ENCODE data around the gene EPS8L1. TPM values are rescaled to one million over a fixed set of nuclear protein-coding genes. Genes with fewer than 3 reads are reported as not detected.
"Not testable (repeated sequence)": the region's sequence is repeated elsewhere in the genome, so short reads cannot be mapped to it uniquely, and the experiment has no call there.

The EPS8L1 gene
- 1 to 10 TPM in 5 of 10 donors, under 1 TPM in 4, not detected in 1; 0.53 to 2.7 (median 1.1) TPM for total RNA-seq
- polyA plus RNA-seq: 1 to 10 TPM; 3.7 to 7.9 TPM
- long read RNA-seq, donor 1, partial matches to known transcripts: 0 of 2 reads
- long read RNA-seq, donor 1, other reads (novel, unspliced or antisense): 0 of 2 reads
- long read RNA-seq, donor 2, partial matches to known transcripts: 0 of 2 reads
- long read RNA-seq, donor 2, other reads (novel, unspliced or antisense): 1 of 2 reads
- long read RNA-seq, donor 3: 0 reads

GRCh38 chr19:55075371-55075998 is at the start of gene EPS8L1:
TSS of gene EPS8L1 (plus strand) at chr19:55075869. CDS start at chr19:55076445, 576 bp downstream.
- H3K4me1 ChIP-seq: peaks cover 0 to 8% (median 6%) of the 10 kb centered on the region in 9 donors
- 33 to 37% methylated on average over 18 of the region's 18 CpGs for WGBS, 2 donors
- peaks cover 0 to 5% (median 0%) of the 10 kb centered on the region in 11 donors for H3K9me3 ChIP-seq
- no peak within 1 kb of the TSS for H3K27ac ChIP-seq
- TF ChIP-seq, protein P1, sequence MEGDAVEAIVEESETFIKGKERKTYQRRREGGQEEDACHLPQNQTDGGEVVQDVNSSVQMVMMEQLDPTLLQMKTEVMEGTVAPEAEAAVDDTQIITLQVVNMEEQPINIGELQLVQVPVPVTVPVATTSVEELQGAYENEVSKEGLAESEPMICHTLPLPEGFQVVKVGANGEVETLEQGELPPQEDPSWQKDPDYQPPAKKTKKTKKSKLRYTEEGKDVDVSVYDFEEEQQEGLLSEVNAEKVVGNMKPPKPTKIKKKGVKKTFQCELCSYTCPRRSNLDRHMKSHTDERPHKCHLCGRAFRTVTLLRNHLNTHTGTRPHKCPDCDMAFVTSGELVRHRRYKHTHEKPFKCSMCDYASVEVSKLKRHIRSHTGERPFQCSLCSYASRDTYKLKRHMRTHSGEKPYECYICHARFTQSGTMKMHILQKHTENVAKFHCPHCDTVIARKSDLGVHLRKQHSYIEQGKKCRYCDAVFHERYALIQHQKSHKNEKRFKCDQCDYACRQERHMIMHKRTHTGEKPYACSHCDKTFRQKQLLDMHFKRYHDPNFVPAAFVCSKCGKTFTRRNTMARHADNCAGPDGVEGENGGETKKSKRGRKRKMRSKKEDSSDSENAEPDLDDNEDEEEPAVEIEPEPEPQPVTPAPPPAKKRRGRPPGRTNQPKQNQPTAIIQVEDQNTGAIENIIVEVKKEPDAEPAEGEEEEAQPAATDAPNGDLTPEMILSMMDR (IDR thresholded peaks at IDR 0.05): no peak
- no peak within 1 kb of the TSS for H3K4me3 ChIP-seq
- intact Hi-C loops (cut with DNase I): no loop called here
- DNase-seq (no peak), ATAC-seq (no peak)
- no peaks in the 10 kb centered on the region for H3K36me3 ChIP-seq
- peaks cover 15 to 70% (median 50%) of the 10 kb centered on the region in 7 donors for H3K27me3 ChIP-seq

GRCh38 chr19:55027140-55027471 is 48.6 kb upstream of the EPS8L1 start:
- H3K4me1 ChIP-seq; intact Hi-C loops (cut with DNase I); H3K27me3 ChIP-seq; H3K4me3 ChIP-seq; H3K27ac ChIP-seq; DNase-seq; H3K9me3 ChIP-seq; H3K36me3 ChIP-seq; ATAC-seq: not testable (repeated sequence)
- 84 to 88% methylated on average over 5 to 10 of the region's 12 CpGs for WGBS, 2 donors

- ATAC-seq (no peak), DNase-seq (no peak)
- 86% methylated on average over 21 of the region's 21 CpGs for whole genome bisulfite sequencing, 2 donors
- no peak overlapping the region for H3K27ac ChIP-seq
- H3K36me3 ChIP-seq: no peaks in the 10 kb centered on the region
- intact Hi-C loops (cut with DNase I): no loop called here
- H3K4me1 ChIP-seq: no peaks in the 10 kb centered on the region
- H3K9me3 ChIP-seq: peaks cover 0 to 6% (median 0%) of the 10 kb centered on the region in 11 donors
- no peak overlapping the region for H3K4me3 ChIP-seq
- TF ChIP-seq, protein P1 (IDR thresholded peaks at IDR 0.05): no peak
- H3K27me3 ChIP-seq: no peaks in the 10 kb centered on the region
Measured at GRCh38 chr19:55027472-55028337, 48.0 kb upstream of the EPS8L1 start.

- H3K27me3 ChIP-seq: no peaks in the 10 kb centered on the region
- intact Hi-C loops (cut with DNase I): no loop called here
- peaks cover 0 to 4% (median 0%) of the 10 kb centered on the region in 11 donors for H3K9me3 ChIP-seq
- no peaks in the 10 kb centered on the region for H3K36me3 ChIP-seq
- no peak overlapping the region for H3K4me3 ChIP-seq
- 89% methylated on average over 7 of the region's 7 CpGs for WGBS, 2 donors
- DNase-seq: no peak
- ATAC-seq: no peak
- H3K27ac ChIP-seq: no peak overlapping the region
- H3K4me1 ChIP-seq: no peaks in the 10 kb centered on the region
- TF ChIP-seq, protein P1 (IDR thresholded peaks at IDR 0.05): no peak
Measured at GRCh38 chr19:55028757-55029156, 46.9 kb upstream of the EPS8L1 start.
